ENCODE results near the gene CYB561D1. TPM values are rescaled to one million over a fixed set of nuclear protein-coding genes. Genes with fewer than 3 reads are reported as not detected.

Gene CYB561D1
- polyA plus RNA-seq, 1 donor (not counting 4 experiments of a cell fraction or from before 2014, with no cell fraction given), result 4.9 TPM

GRCh38 chr1:109493227-109493626 is 667 bp upstream of the CYB561D1 start:
- Histone ChIP-seq H3K79me2 (ENCODE audit: control insufficient read depth, insufficient read depth, low read length) (peaks cover 7% of the 10 kb centered on the region), H3K9ac (ENCODE audit: control insufficient read depth, extremely low read depth, insufficient read depth, low read length) (peak overlapping the region; percentile 71), H2AFZ (ENCODE audit: control insufficient read depth, low read length) (peak overlapping the region; percentile 92), H3K27me3 (ENCODE audit: control insufficient read depth, extremely low read depth, insufficient read depth, low read length) (no peaks in the 10 kb centered on the region), H3K4me3 (ENCODE audit: control insufficient read depth in 2 of 3, extremely low read depth in 1 of 3, insufficient read depth in 2 of 3, low read depth in 1 of 3, low read length in 3 of 3) (peak overlapping the region in 2 of 3 experiments; percentile 86 to 93), H3K9me1 (ENCODE audit: control insufficient read depth, extremely low read depth, insufficient read depth, low read length) (no peaks in the 10 kb centered on the region), H4K20me1 (ENCODE audit: control insufficient read depth, extremely low read depth, insufficient read depth, low read length) (no peaks in the 10 kb centered on the region), H3K4me2 (ENCODE audit: control insufficient read depth, extremely low read depth, insufficient read depth, low read depth, low read length) (peak overlapping the region; percentile 84), H3K27ac (ENCODE audit: control insufficient read depth, insufficient read depth, low read length) (no peak overlapping the region), H3K9me3 (ENCODE audit: control insufficient read depth, low read depth, low read length) (no peaks in the 10 kb centered on the region), H3K4me1 (ENCODE audit: control insufficient read depth, extremely low read depth, insufficient read depth, low read length) (peaks cover 7% of the 10 kb centered on the region), H3K36me3 (ENCODE audit: control insufficient read depth in 2 of 2, extremely low read depth in 1 of 2, insufficient read depth in 2 of 2, low read length in 2 of 2) (peaks cover 15 to 16% of the 10 kb centered on the region in 2 experiments)
- dilution Hi-C loops (cut with MboI; ENCODE audit: extremely low pct_ligation_motif_present, low sequenced_read_pairs), result no loop called here
- FAIRE-seq (no peak), DNase-seq (ENCODE audit: low read depth, low spot score) (no peak)
- TF ChIP-seq EZH2 (IDR thresholded peaks at IDR 0.05; ENCODE audit: low read length), result no peak
- no peak for TF ChIP-seq CTCF (optimal IDR thresholded peaks at IDR 0.05 in 1 of 3, IDR thresholded peaks at IDR 0.05 in 1 of 3, conservative IDR thresholded peaks at IDR 0.05 in 1 of 3; ENCODE audit: extremely low read depth in 1 of 3, insufficient read depth in 2 of 3, low read length in 3 of 3)

DNA sequence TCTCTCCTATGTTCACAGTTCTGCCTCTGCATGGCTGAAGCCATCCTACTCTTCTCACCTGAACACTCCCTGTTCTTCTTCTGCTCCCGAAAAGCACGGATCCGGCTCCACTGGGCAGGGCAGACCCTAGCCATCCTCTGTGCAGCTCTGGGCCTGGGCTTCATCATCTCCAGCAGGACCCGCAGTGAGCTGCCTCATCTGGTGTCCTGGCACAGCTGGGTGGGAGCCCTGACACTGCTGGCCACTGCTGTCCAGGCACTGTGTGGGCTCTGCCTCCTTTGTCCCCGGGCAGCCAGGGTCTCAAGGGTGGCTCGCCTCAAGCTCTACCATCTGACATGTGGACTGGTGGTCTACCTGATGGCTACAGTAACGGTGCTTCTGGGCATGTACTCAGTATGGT is 1.8 kb downstream of the CYB561D1 start:
- Histone ChIP-seq H3K9me3 (ENCODE audit: control insufficient read depth, low read depth, low read length) (no peaks in the 10 kb centered on the region), H3K9ac (ENCODE audit: control insufficient read depth, extremely low read depth, insufficient read depth, low read length) (no peak overlapping the region), H3K27ac (ENCODE audit: control insufficient read depth, insufficient read depth, low read length) (no peak overlapping the region), H3K4me3 (ENCODE audit: control insufficient read depth in 2 of 3, extremely low read depth in 1 of 3, insufficient read depth in 2 of 3, low read depth in 1 of 3, low read length in 3 of 3) (no peak overlapping the region), H3K4me2 (ENCODE audit: control insufficient read depth, extremely low read depth, insufficient read depth, low read depth, low read length) (no peak overlapping the region), H3K4me1 (ENCODE audit: control insufficient read depth, extremely low read depth, insufficient read depth, low read length) (peaks cover 23% of the 10 kb centered on the region), H3K27me3 (ENCODE audit: control insufficient read depth, extremely low read depth, insufficient read depth, low read length) (no peaks in the 10 kb centered on the region), H4K20me1 (ENCODE audit: control insufficient read depth, extremely low read depth, insufficient read depth, low read length) (no peaks in the 10 kb centered on the region), H3K79me2 (ENCODE audit: control insufficient read depth, insufficient read depth, low read length) (peaks cover 7% of the 10 kb centered on the region), H2AFZ (ENCODE audit: control insufficient read depth, low read length) (no peak overlapping the region), H3K9me1 (ENCODE audit: control insufficient read depth, extremely low read depth, insufficient read depth, low read length) (no peaks in the 10 kb centered on the region), H3K36me3 (ENCODE audit: control insufficient read depth in 2 of 2, extremely low read depth in 1 of 2, insufficient read depth in 2 of 2, low read length in 2 of 2) (peaks cover 11 to 15% of the 10 kb centered on the region in 2 experiments)
- dilution Hi-C loops (cut with MboI; ENCODE audit: extremely low pct_ligation_motif_present, low sequenced_read_pairs), result no loop called here
- FAIRE-seq (no peak), DNase-seq (ENCODE audit: low read depth, low spot score) (no peak)
- TF ChIP-seq CTCF (optimal IDR thresholded peaks at IDR 0.05 in 1 of 3, IDR thresholded peaks at IDR 0.05 in 1 of 3, conservative IDR thresholded peaks at IDR 0.05 in 1 of 3; ENCODE audit: extremely low read depth in 1 of 3, insufficient read depth in 2 of 3, low read length in 3 of 3) (no peak), EZH2 (IDR thresholded peaks at IDR 0.05; ENCODE audit: low read length) (no peak)

Measured in keratinocyte (primary cell).